Astrocyte (in vitro differentiated cells and primary cell): ENCODE data around the gene RASGEF1C. TPM values are rescaled to one million over a fixed set of nuclear protein-coding genes. Genes with fewer than 3 reads are reported as not detected.

Experiments
- DNase-seq: peaks from one replicate; pipeline ENCODE4 v3.0.0-alpha.2; 2010; ENCODE audit warnings: low read depth
- FAIRE-seq: peaks from 2 replicates; lab custom pipeline; 2011; peaks lifted over from hg19 to GRCh38; lab: Jason Lieb, UNC
- H2AFZ ChIP-seq: 2 replicates; pipeline ENCODE4 v1.6.0; 2012; ENCODE audit warnings: low read depth, low read length, inconsistent platforms
- H3K27ac ChIP-seq: 2 replicates; pipeline ENCODE4 v1.5.1; 2011; ENCODE audit warnings: low read depth, low read length, inconsistent platforms
- H3K27me3 ChIP-seq: 2 replicates; pipeline ENCODE4 v1.6.0; 2011; ENCODE audit warnings: low read length, inconsistent platforms; ENCODE audit not compliant: insufficient read depth
- H3K36me3 ChIP-seq: 2 replicates; pipeline ENCODE4 v1.5.1; 2011; ENCODE audit warnings: low read length, inconsistent platforms; ENCODE audit not compliant: insufficient read depth
- H3K4me1 ChIP-seq: 2 replicates; pipeline ENCODE4 v1.5.1; 2011; ENCODE audit warnings: low read length, inconsistent platforms; ENCODE audit not compliant: insufficient read depth
- H3K4me2 ChIP-seq: 2 replicates; pipeline ENCODE4 v1.6.0; 2012; ENCODE audit warnings: low read length, inconsistent platforms
- H3K4me3 ChIP-seq: 2 replicates; pipeline ENCODE4 v1.5.1; 2011; ENCODE audit warnings: low read depth, mild to moderate bottlenecking, low read length, inconsistent platforms; ENCODE audit not compliant: insufficient read depth
- H3K79me2 ChIP-seq: 2 replicates; pipeline ENCODE4 v1.6.0; 2012; ENCODE audit warnings: mild to moderate bottlenecking, low read length, inconsistent platforms; ENCODE audit not compliant: insufficient read depth
- H3K9ac ChIP-seq: 2 replicates; pipeline ENCODE4 v1.6.0; 2012; ENCODE audit warnings: mild to moderate bottlenecking, low read length, inconsistent platforms
- H3K9me3 ChIP-seq: 2 replicates; pipeline ENCODE4 v1.5.1; 2012; ENCODE audit warnings: low read depth, mild to moderate bottlenecking, low read length, inconsistent platforms; ENCODE audit not compliant: insufficient read depth
- H4K20me1 ChIP-seq: 2 replicates; pipeline ENCODE4 v1.6.0; 2012; ENCODE audit warnings: low read length, inconsistent platforms; ENCODE audit not compliant: insufficient read depth
- H3K27ac Mint-ChIP-seq: one replicate; pipeline ENCODE4 v1.8.0; 2021; ENCODE audit warnings: mild to moderate bottlenecking, mixed read lengths; ENCODE audit not compliant: unreplicated experiment
- H3K27me3 Mint-ChIP-seq: one replicate; pipeline ENCODE4 v1.8.0; 2021; ENCODE audit warnings: low read depth, mixed read lengths; ENCODE audit not compliant: unreplicated experiment
- H3K36me3 Mint-ChIP-seq: one replicate; pipeline ENCODE4 v1.8.0; 2021; ENCODE audit warnings: low read depth, mixed read lengths; ENCODE audit not compliant: unreplicated experiment
- H3K4me1 Mint-ChIP-seq: one replicate; pipeline ENCODE4 v1.8.0; 2021; ENCODE audit warnings: low read depth, mixed read lengths; ENCODE audit not compliant: unreplicated experiment
- H3K4me3 Mint-ChIP-seq: one replicate; pipeline ENCODE4 v1.8.0; 2021; ENCODE audit warnings: mild to moderate bottlenecking, moderate library complexity, mixed read lengths; ENCODE audit not compliant: unreplicated experiment
- H3K9me3 Mint-ChIP-seq: one replicate; pipeline ENCODE4 v1.8.0; 2021; ENCODE audit warnings: mild to moderate bottlenecking, mixed read lengths; ENCODE audit not compliant: unreplicated experiment
- CTCF ChIP-seq: IDR thresholded peaks from 2 replicates; pipeline ENCODE4 v1.5.1; 2011; ENCODE audit warnings: low read depth, mild to moderate bottlenecking, inconsistent platforms, low read length, moderate library complexity; ENCODE audit not compliant: insufficient read depth
- EZH2 ChIP-seq: IDR thresholded peaks from 2 replicates; pipeline ENCODE4 v1.6.1; 2012; ENCODE audit warnings: mild to moderate bottlenecking, low read length, inconsistent platforms; ENCODE audit not compliant: insufficient read depth
- total RNA-seq: library from RNA; stranded (reverse); gene quantifications from 2 replicates; pipeline ENCODE4 v1.2.1, GENCODE V29; 2021

The RASGEF1C gene
- total RNA-seq, 1 donor from 2014 or later = 0.41 TPM

- H3K27ac Mint-ChIP-seq = no peak overlapping the region
- no peak for FAIRE-seq
- H3K4me3 ChIP-seq = no peak overlapping the region
- peaks cover 8% of the 10 kb centered on the region for H3K4me1 ChIP-seq
- no peaks in the 10 kb centered on the region for H3K36me3 ChIP-seq
- H3K9me3 Mint-ChIP-seq = peaks cover 3% of the 10 kb centered on the region
- DNase-seq = no peak
- H3K27ac ChIP-seq = no peak overlapping the region
- H3K4me3 Mint-ChIP-seq = no peak overlapping the region
- no peaks in the 10 kb centered on the region for H4K20me1 ChIP-seq
- peaks cover 3% of the 10 kb centered on the region for H3K4me1 Mint-ChIP-seq
- peaks cover 2% of the 10 kb centered on the region for H3K36me3 Mint-ChIP-seq
- TF ChIP-seq EZH2 = no peak
- no peak overlapping the region for H3K4me2 ChIP-seq
- H3K27me3 Mint-ChIP-seq = peaks cover 56% of the 10 kb centered on the region
- H3K9ac ChIP-seq = no peak overlapping the region
- no peaks in the 10 kb centered on the region for H3K79me2 ChIP-seq
- peaks cover 26% of the 10 kb centered on the region for H3K27me3 ChIP-seq
- H2AFZ ChIP-seq = no peak overlapping the region
- no peaks in the 10 kb centered on the region for H3K9me3 ChIP-seq
Observed at GRCh38 chr5:180140079-180140554, 68.9 kb downstream of the RASGEF1C start.

GRCh38 chr5:180139731-180140055 lies 69.3 kb downstream of the RASGEF1C start:
- TF ChIP-seq CTCF (no peak), EZH2 (no peak)
- Mint-ChIP-seq H3K27ac (no peak overlapping the region), H3K9me3 (peaks cover 3% of the 10 kb centered on the region)

GRCh38 chr5:180138976-180139730 lies 69.9 kb downstream of the RASGEF1C start:
- Histone ChIP-seq H4K20me1 (no peaks in the 10 kb centered on the region), H3K9me3 (no peaks in the 10 kb centered on the region), H3K4me3 (no peak overlapping the region), H3K9ac (no peak overlapping the region), H3K36me3 (no peaks in the 10 kb centered on the region), H3K79me2 (no peaks in the 10 kb centered on the region), H3K27ac (no peak overlapping the region), H3K4me2 (no peak overlapping the region), H3K4me1 (peaks cover 11% of the 10 kb centered on the region), H2AFZ (no peak overlapping the region), H3K27me3 (peaks cover 26% of the 10 kb centered on the region)
- FAIRE-seq = no peak
- peaks cover 3% of the 10 kb centered on the region for H3K9me3 Mint-ChIP-seq
- H3K27ac Mint-ChIP-seq = no peak overlapping the region
- H3K4me1 Mint-ChIP-seq = peaks cover 4% of the 10 kb centered on the region
- peaks cover 52% of the 10 kb centered on the region for H3K27me3 Mint-ChIP-seq
- TF ChIP-seq CTCF (no peak), EZH2 (no peak)
- H3K36me3 Mint-ChIP-seq = peaks cover 2% of the 10 kb centered on the region
- peak overlapping the region; percentile 6 for H3K4me3 Mint-ChIP-seq
- DNase-seq = no peak

More at GRCh38 chr5:180139731-180140055, 69.3 kb downstream of the RASGEF1C start:
- FAIRE-seq (no peak), DNase-seq (no peak)
- Histone ChIP-seq H3K4me3 (no peak overlapping the region), H3K27me3 (peaks cover 26% of the 10 kb centered on the region), H3K79me2 (no peaks in the 10 kb centered on the region), H3K36me3 (no peaks in the 10 kb centered on the region), H4K20me1 (no peaks in the 10 kb centered on the region), H3K4me2 (no peak overlapping the region), H2AFZ (no peak overlapping the region), H3K27ac (no peak overlapping the region), H3K9me3 (no peaks in the 10 kb centered on the region), H3K4me1 (peaks cover 11% of the 10 kb centered on the region), H3K9ac (no peak overlapping the region)
- Mint-ChIP-seq H3K4me1 (peaks cover 4% of the 10 kb centered on the region), H3K27me3 (peaks cover 54% of the 10 kb centered on the region), H3K4me3 (no peak overlapping the region), H3K36me3 (peaks cover 2% of the 10 kb centered on the region)
